Parathyroid adenoma (tissue), 2 donors: ENCODE results near the gene REN.

Experiments used
- H2AFZ ChIP-seq: fragments of 300-600 bp; sonication (generic); one replicate; pipeline ENCODE4 v1.7.0; 2017; ENCODE audit warnings: antibody characterized with exemption, mild to moderate bottlenecking
- H3K27ac ChIP-seq: fragments of 300-600 bp; sonication (generic); one replicate; pipeline ENCODE4 v1.7.0; 2017
- H3K27me3 ChIP-seq: fragments of 300-600 bp; sonication (generic); one replicate; pipeline ENCODE4 v1.7.0; 2017; ENCODE audit warnings: low read length; ENCODE audit not compliant: control insufficient read depth, insufficient read depth
- H3K36me3 ChIP-seq: fragments of 300-600 bp; sonication (generic); one replicate; pipeline ENCODE4 v1.7.0; 2017; ENCODE audit warnings: low read length; ENCODE audit not compliant: control insufficient read depth, insufficient read depth
- H3K4me1 ChIP-seq: fragments of 300-600 bp; sonication (generic); one replicate; pipeline ENCODE4 v1.7.0; 2017; ENCODE audit warnings: control low read depth
- H3K4me2 ChIP-seq: fragments of 300-600 bp; sonication (generic); one replicate; pipeline ENCODE4 v1.7.0; 2017; ENCODE audit warnings: low read length
- H3K4me3 ChIP-seq: fragments of 300-600 bp; sonication (generic); one replicate; pipeline ENCODE4 v1.7.0; 2017; ENCODE audit warnings: low read depth, low read length
- H3K79me2 ChIP-seq: fragments of 300-600 bp; sonication (generic); one replicate; pipeline ENCODE4 v1.7.0; 2017; ENCODE audit warnings: control low read depth
- H3K9ac ChIP-seq: fragments of 300-600 bp; sonication (generic); one replicate; pipeline ENCODE4 v1.7.0; 2017; ENCODE audit warnings: mild to moderate bottlenecking
- H3K9me3 ChIP-seq: fragments of 300-600 bp; sonication (generic); one replicate; pipeline ENCODE4 v1.7.0; 2017; ENCODE audit warnings: low read length; ENCODE audit not compliant: control insufficient read depth
- TF ChIP-seq, protein P1 (sequence below): fragments of 300-600 bp; sonication (generic); IDR thresholded peaks from one replicate; pipeline ENCODE4 v1.7.0; 2017; ENCODE audit warnings: antibody characterized with exemption, mild to moderate bottlenecking
- donor health status: primary hyperparathyroidism.

REN gene

GRCh38 chr1:204128964-204129896, 36.9 kb downstream of the REN start:
- peak overlapping the region; percentile 65 for H3K4me3 ChIP-seq
- no peaks in the 10 kb centered on the region for H3K27me3 ChIP-seq
- H3K4me2 ChIP-seq = peak overlapping the region; percentile 88
- H2AFZ ChIP-seq = peak overlapping the region; percentile 78
- H3K27ac ChIP-seq = peak overlapping the region; percentile 99
- TF ChIP-seq, protein P1, sequence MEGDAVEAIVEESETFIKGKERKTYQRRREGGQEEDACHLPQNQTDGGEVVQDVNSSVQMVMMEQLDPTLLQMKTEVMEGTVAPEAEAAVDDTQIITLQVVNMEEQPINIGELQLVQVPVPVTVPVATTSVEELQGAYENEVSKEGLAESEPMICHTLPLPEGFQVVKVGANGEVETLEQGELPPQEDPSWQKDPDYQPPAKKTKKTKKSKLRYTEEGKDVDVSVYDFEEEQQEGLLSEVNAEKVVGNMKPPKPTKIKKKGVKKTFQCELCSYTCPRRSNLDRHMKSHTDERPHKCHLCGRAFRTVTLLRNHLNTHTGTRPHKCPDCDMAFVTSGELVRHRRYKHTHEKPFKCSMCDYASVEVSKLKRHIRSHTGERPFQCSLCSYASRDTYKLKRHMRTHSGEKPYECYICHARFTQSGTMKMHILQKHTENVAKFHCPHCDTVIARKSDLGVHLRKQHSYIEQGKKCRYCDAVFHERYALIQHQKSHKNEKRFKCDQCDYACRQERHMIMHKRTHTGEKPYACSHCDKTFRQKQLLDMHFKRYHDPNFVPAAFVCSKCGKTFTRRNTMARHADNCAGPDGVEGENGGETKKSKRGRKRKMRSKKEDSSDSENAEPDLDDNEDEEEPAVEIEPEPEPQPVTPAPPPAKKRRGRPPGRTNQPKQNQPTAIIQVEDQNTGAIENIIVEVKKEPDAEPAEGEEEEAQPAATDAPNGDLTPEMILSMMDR = peak; percentile 72
- H3K36me3 ChIP-seq = no peaks in the 10 kb centered on the region
- H3K79me2 ChIP-seq = no peaks in the 10 kb centered on the region
- H3K9me3 ChIP-seq = no peaks in the 10 kb centered on the region
- peak overlapping the region; percentile 19 for H3K9ac ChIP-seq
- H3K4me1 ChIP-seq = peaks cover 32% of the 10 kb centered on the region

GRCh38 chr1:204128464-204128963, 37.6 kb downstream of the REN start:
- no peaks in the 10 kb centered on the region for H3K27me3 ChIP-seq
- H3K79me2 ChIP-seq = no peaks in the 10 kb centered on the region
- TF ChIP-seq, protein P1 = no peak
- H3K4me3 ChIP-seq = peak overlapping the region; percentile 65
- H3K9me3 ChIP-seq = no peaks in the 10 kb centered on the region
- no peaks in the 10 kb centered on the region for H3K36me3 ChIP-seq
- H3K4me1 ChIP-seq = peaks cover 32% of the 10 kb centered on the region
- H3K27ac ChIP-seq = peak overlapping the region; percentile 99
- no peak overlapping the region for H3K9ac ChIP-seq
- H2AFZ ChIP-seq = no peak overlapping the region
- peak overlapping the region; percentile 88 for H3K4me2 ChIP-seq

DNA sequence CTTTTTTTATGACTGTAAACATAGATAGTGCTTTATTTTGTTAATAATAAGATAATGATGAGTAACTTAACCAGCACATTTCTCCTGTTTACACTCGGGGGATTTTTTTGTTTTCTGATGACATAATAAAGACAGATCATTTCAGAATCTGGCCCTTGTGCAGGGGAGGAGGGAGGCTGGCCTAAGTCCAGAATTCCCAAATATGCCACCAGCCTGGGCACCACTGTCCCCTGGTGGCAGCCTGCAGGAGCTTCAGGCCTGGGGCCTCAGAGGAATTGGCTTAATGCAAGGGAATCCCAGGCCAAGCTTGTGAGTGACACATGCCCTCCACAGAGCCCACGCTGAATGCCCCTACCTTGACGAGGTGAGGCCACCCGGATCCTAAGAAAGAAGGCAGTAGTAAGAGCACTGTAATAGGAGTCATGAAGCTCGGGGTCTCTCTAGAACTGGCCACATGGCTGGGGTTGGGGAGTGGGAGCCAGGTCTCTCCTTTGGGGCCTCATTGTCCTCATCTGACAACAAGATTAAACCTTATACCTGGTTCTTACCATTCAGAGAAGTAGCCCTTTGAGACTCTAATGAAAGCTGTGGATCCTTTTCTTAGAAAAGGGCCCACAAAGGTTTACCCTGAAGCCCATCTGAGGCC, 38.4 kb downstream of the REN start:
- Histone ChIP-seq H3K4me2 (peak overlapping the region; percentile 19), H3K27me3 (no peaks in the 10 kb centered on the region), H3K27ac (peak overlapping the region; percentile 99), H3K4me3 (no peak overlapping the region), H2AFZ (no peak overlapping the region), H3K9me3 (no peaks in the 10 kb centered on the region), H3K9ac (no peak overlapping the region), H3K79me2 (no peaks in the 10 kb centered on the region), H3K4me1 (peaks cover 32% of the 10 kb centered on the region), H3K36me3 (no peaks in the 10 kb centered on the region)
- TF ChIP-seq, protein P1 = peak; percentile 93

DNA sequence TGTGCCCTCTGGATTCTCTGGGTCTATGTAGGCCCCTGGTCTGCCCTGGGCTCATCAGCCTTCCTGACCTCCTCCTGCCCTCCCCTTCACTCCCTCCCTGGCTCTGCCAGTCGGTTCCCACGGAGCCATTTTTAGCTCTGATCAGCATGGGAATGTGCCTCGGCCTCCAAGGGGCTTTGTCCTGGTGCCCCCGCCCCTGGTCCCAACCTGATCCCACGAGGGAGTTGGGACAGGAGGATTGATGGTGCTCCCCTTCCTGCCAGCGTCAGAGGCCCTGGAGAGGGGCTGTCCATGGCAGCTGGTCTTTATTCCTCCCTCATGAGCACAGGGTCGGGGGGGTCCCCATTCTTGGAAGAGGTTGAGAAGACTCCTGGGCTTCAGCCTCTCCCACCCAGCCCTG, 39.2 kb downstream of the REN start:
- H3K4me2 ChIP-seq = no peak overlapping the region
- H3K4me1 ChIP-seq = peaks cover 32% of the 10 kb centered on the region
- H3K9ac ChIP-seq = no peak overlapping the region

More for the DNA sequence above, 39.2 kb downstream of the REN start:
- TF ChIP-seq, protein P1 = no peak
- no peaks in the 10 kb centered on the region for H3K9me3 ChIP-seq
- peak overlapping the region; percentile 32 for H3K27ac ChIP-seq
- H3K27me3 ChIP-seq = no peaks in the 10 kb centered on the region
- no peaks in the 10 kb centered on the region for H3K36me3 ChIP-seq
- no peak overlapping the region for H2AFZ ChIP-seq
- no peak overlapping the region for H3K4me3 ChIP-seq
- no peaks in the 10 kb centered on the region for H3K79me2 ChIP-seq
